GM21723 (cell line): Measurements from ENCODE around the gene PGC.

Experiments used
- ATAC-seq: cut with Tn5 transposase; IDR thresholded peaks from one replicate; pipeline ENCODE4 v1.9.1; 2021; ENCODE audit warnings: mild to moderate bottlenecking, moderate library complexity; ENCODE audit not compliant: unreplicated experiment

PGC gene

GRCh38 chr6:41748542-41748941, 1.3 kb upstream of the PGC start:
- ATAC-seq: no peak

- no peak for ATAC-seq
These were observed 893 bp upstream of the PGC start for GRCh38 chr6:41748102-41748477.

GRCh38 chr6:41746107-41746506, 1.1 kb downstream of the PGC start:
- ATAC-seq: no peak

GRCh38 chr6:41744236-41744787, 2.9 kb downstream of the PGC start:
- ATAC-seq: no peak

GRCh38 chr6:41743406-41744235, 3.6 kb downstream of the PGC start:
- ATAC-seq: no peak

- no peak for ATAC-seq
These were observed 5.3 kb downstream of the PGC start for GRCh38 chr6:41741625-41742490.

GRCh38 chr6:41740366-41741162, 6.6 kb downstream of the PGC start:
- no peak for ATAC-seq

GRCh38 chr6:41739041-41739440, 8.2 kb downstream of the PGC start:
- ATAC-seq: no peak

- no peak for ATAC-seq
These were observed 9.5 kb downstream of the PGC start for GRCh38 chr6:41737591-41738130.

- no peak for ATAC-seq
These were observed 10.2 kb downstream of the PGC start for GRCh38 chr6:41736800-41737555.

- ATAC-seq: no peak
These were observed 10.9 kb downstream of the PGC start for GRCh38 chr6:41736186-41736733.

- peak; percentile 53 for ATAC-seq
These were observed 11.6 kb downstream of the PGC start, which contains the start of gene TFEB for GRCh38 chr6:41735427-41736185. TSS of gene TFEB (minus strand) at chr6:41735608. CDS start at chr6:41691213, 44,395 bp downstream.

GRCh38 chr6:41734666-41735426, 12.4 kb downstream of the PGC start:
- peak; percentile 27 for ATAC-seq

GRCh38 chr6:41733707-41734665, 13.2 kb downstream of the PGC start:
- peak; percentile 44 for ATAC-seq

- ATAC-seq: no peak
These were observed 13.9 kb downstream of the PGC start for GRCh38 chr6:41733360-41733706.

GRCh38 chr6:41732591-41733359, 14.4 kb downstream of the PGC start:
- peak; percentile 41 for ATAC-seq
